Measurements from ENCODE around the gene TEKTIP1.

- TF ChIP-seq TAF1 (IDR thresholded peaks at IDR 0.05; ENCODE audit: borderline replicate concordance, insufficient read depth, low read length) (no peak), SIN3A (IDR thresholded peaks at IDR 0.05; ENCODE audit: borderline replicate concordance, insufficient read depth, low read length) (no peak), POLR2AphosphoS5 (IDR thresholded peaks at IDR 0.05; ENCODE audit: low read depth, low read length) (no peak)
Observed at GRCh38 chr19:3499738-3500428, 39.1 kb upstream of the TEKTIP1 start.

Data from PFSK-1 (cell line).